OCI-M1 (cell line): ENCODE measurements around the gene HSPA8.

Source experiments
- DNase-seq: peaks from one replicate; lab custom pipeline; 2025; lab: John Stamatoyannopoulos, UW

The HSPA8 gene

GRCh38 chr11:123047266-123047946 is 14.5 kb downstream of the HSPA8 start:
- no peak for DNase-seq

GRCh38 chr11:123046473-123047259 is 15.3 kb downstream of the HSPA8 start:
- peak; percentile 51 for DNase-seq

GRCh38 chr11:123045101-123045500 is 16.8 kb downstream of the HSPA8 start:
- no peak for DNase-seq

- no peak for DNase-seq
Observed at GRCh38 chr11:123041185-123041584, 20.8 kb downstream of the HSPA8 start.

- DNase-seq, result no peak
Observed at GRCh38 chr11:123040111-123040432, 21.9 kb downstream of the HSPA8 start.

GRCh38 chr11:123035831-123036230 is 26.1 kb downstream of the HSPA8 start:
- no peak for DNase-seq

- peak; percentile 61 for DNase-seq
Observed at GRCh38 chr11:123034597-123034996, 27.3 kb downstream of the HSPA8 start.

GRCh38 chr11:123033895-123034294 is 28.0 kb downstream of the HSPA8 start:
- peak; percentile 44 for DNase-seq

GRCh38 chr11:123030517-123030916 is 31.4 kb downstream of the HSPA8 start:
- DNase-seq, result no peak

GRCh38 chr11:123020968-123021367 is 41.0 kb downstream of the HSPA8 start:
- peak; percentile 84 for DNase-seq

- DNase-seq, result no peak
Observed at GRCh38 chr11:123018702-123019101, 43.2 kb downstream of the HSPA8 start.

GRCh38 chr11:123011510-123011909 is 50.4 kb downstream of the HSPA8 start:
- no peak for DNase-seq
